Keratinocyte (primary cell): ENCODE results near the gene C14orf119. TPM values are rescaled to one million over a fixed set of nuclear protein-coding genes. Genes with fewer than 3 reads are reported as not detected.

ENCODE experiments used
- DNase-seq: peaks from one replicate; pipeline ENCODE4 v3.0.0-alpha.2; 2011; ENCODE audit warnings: low read depth, missing footprints, low spot score
- FAIRE-seq: peaks from 2 replicates; lab custom pipeline; 2011; peaks lifted over from hg19 to GRCh38; lab: Jason Lieb, UNC
- H2AFZ ChIP-seq: 2 replicates; pipeline ENCODE4 v1.6.0; 2012; ENCODE audit warnings: low read length, control low read depth, inconsistent platforms; ENCODE audit not compliant: control insufficient read depth
- H3K27ac ChIP-seq: 2 replicates; pipeline ENCODE4 v1.5.1; 2011; ENCODE audit warnings: low read length; ENCODE audit not compliant: control insufficient read depth, insufficient read depth
- H3K27me3 ChIP-seq: 3 replicates; pipeline ENCODE4 v1.6.0; 2011; ENCODE audit warnings: low read length; ENCODE audit not compliant: control insufficient read depth, insufficient read depth; ENCODE audit errors: extremely low read depth
- H3K36me3 ChIP-seq, 2 experiments: 2 replicates in 1 of 2; 3 replicates in 1 of 2; pipeline ENCODE4 v1.5.1; 2011; ENCODE audit warnings: low read length in 2 of 2, mild to moderate bottlenecking in 1 of 2; ENCODE audit not compliant: control insufficient read depth in 2 of 2, insufficient read depth in 2 of 2; ENCODE audit errors: extremely low read depth in 1 of 2
- H3K4me1 ChIP-seq: 3 replicates; pipeline ENCODE4 v1.5.1; 2011; ENCODE audit warnings: low read length; ENCODE audit not compliant: control insufficient read depth, insufficient read depth; ENCODE audit errors: extremely low read depth
- H3K4me2 ChIP-seq: 3 replicates; pipeline ENCODE4 v1.6.0; 2011; ENCODE audit warnings: low read depth, low read length; ENCODE audit not compliant: control insufficient read depth, insufficient read depth; ENCODE audit errors: extremely low read depth
- H3K4me3 ChIP-seq, 3 experiments: fragments of 200-600 bp in 1 of 3; sonication (generic) in 1 of 3; 2 replicates in 2 of 3; 3 replicates in 1 of 3; pipeline ENCODE4 v1.5.1; 2011 to 2016; ENCODE audit warnings: low read length in 3 of 3, mild to moderate bottlenecking in 3 of 3, control low read depth in 2 of 3, inconsistent platforms in 1 of 3, low read depth in 1 of 3, mixed read lengths in 1 of 3, mixed run types in 1 of 3, moderate library complexity in 1 of 3; ENCODE audit not compliant: control insufficient read depth in 2 of 3, insufficient read depth in 2 of 3; ENCODE audit errors: extremely low read depth in 1 of 3
- H3K79me2 ChIP-seq: 2 replicates; pipeline ENCODE4 v1.6.0; 2012; ENCODE audit warnings: low read length; ENCODE audit not compliant: control insufficient read depth, insufficient read depth
- H3K9ac ChIP-seq: 3 replicates; pipeline ENCODE4 v1.6.0; 2011; ENCODE audit warnings: low read length; ENCODE audit not compliant: control insufficient read depth, insufficient read depth; ENCODE audit errors: extremely low read depth
- H3K9me1 ChIP-seq: 3 replicates; pipeline ENCODE4 v1.6.0; 2011; ENCODE audit warnings: low read length; ENCODE audit not compliant: control insufficient read depth, insufficient read depth; ENCODE audit errors: extremely low read depth
- H3K9me3 ChIP-seq: 2 replicates; pipeline ENCODE4 v1.5.1; 2012; ENCODE audit warnings: low read depth, low read length; ENCODE audit not compliant: control insufficient read depth
- H4K20me1 ChIP-seq: 3 replicates; pipeline ENCODE4 v1.6.0; 2011; ENCODE audit warnings: low read length; ENCODE audit not compliant: control insufficient read depth, insufficient read depth; ENCODE audit errors: extremely low read depth
- EZH2 ChIP-seq: IDR thresholded peaks from one replicate; pipeline ENCODE4 v1.6.1; 2012; ENCODE audit warnings: inconsistent platforms, mild to moderate bottlenecking, low read length, moderate library complexity
- dilution Hi-C: fragments of 300-500 bp; cut with MboI; formaldehyde crosslinking; loops from one replicate; pipeline ENCODE4 v1.7.0; 2020; ENCODE audit warnings: low sequenced_read_pairs; ENCODE audit not compliant: extremely low pct_ligation_motif_present
- polyA plus RNA-seq, 5 experiments: library from polyadenylated mRNA; depleted of rRNA in 3 of 5; stranded (reverse) in 3 of 5; stranded (forward) in 1 of 5; unstranded in 1 of 5; fragments of >200 nt; gene quantifications; 1 replicate in 1 of 5; 2 replicates in 3 of 5; 3 replicates in 1 of 5; pipeline versions ENCODE4 v1.2.1 to v1.2.3, GENCODE V29; 2011 to 2012; ENCODE audit warnings: missing spikeins in 2 of 5, low read depth in 1 of 5, low replicate concordance in 1 of 5
- TF ChIP-seq, protein P1 (sequence below), 3 experiments: IDR thresholded peaks in 1 of 3; conservative IDR thresholded peaks in 1 of 3; optimal IDR thresholded peaks in 1 of 3; 2 replicates in 2 of 3; 3 replicates in 1 of 3; pipeline versions ENCODE3 to v1.5.1; 2011; ENCODE audit warnings: low read length in 3 of 3, mild to moderate bottlenecking in 3 of 3, moderate library complexity in 2 of 3, control low read depth in 1 of 3, inconsistent platforms in 1 of 3; ENCODE audit not compliant: insufficient read depth in 2 of 3; ENCODE audit errors: extremely low read depth in 1 of 3

C14orf119 gene
- polyA plus RNA-seq, 1 donor (not counting 4 experiments of a cell fraction or from before 2014, with no cell fraction given): 73.7 TPM

DNA sequence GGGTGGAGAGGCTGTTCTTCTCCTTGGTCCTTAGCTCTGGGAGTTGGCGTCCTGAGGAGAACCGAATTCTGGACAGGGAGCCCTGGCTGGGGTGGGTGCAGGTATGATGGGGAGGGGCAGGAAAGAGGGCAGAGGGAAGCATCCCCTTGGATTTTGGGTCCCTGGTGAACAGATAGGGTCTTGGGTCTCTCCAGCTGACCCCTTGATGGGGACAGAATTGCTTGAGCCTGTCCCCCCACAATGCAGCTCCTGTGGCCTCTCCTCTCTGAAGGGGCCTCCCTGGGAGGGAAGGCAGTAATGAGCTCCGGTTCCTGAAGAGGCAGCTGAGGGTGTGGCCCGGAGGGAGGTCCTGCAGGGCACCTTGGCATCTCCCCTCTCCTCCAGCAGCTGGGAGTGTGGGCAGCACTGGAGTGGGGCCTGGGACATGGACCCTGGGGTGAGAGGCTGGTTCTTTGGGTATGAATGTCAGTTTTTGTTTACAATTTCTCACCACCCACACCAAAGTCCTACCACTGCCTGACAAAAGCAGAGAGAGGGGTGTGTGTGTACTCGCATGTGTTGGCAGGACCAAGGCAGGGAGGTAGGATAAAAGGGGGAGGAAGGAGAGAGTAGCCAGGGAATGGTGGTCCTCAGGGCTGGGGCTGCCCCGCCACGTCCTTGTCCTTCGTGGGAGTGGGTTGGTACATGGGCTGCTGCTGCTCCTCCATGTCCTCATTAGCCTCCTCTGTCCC is 31.4 kb downstream of the C14orf119 start:
- H3K27me3 ChIP-seq: no peaks in the 10 kb centered on the region
- H3K9me3 ChIP-seq: no peaks in the 10 kb centered on the region
- no peaks in the 10 kb centered on the region for H3K79me2 ChIP-seq
- DNase-seq (no peak), FAIRE-seq (no peak)
- peaks cover 6 to 12% of the 10 kb centered on the region in 2 experiments for H3K36me3 ChIP-seq
- no peak overlapping the region for H3K4me3 ChIP-seq
- TF ChIP-seq, protein P1, sequence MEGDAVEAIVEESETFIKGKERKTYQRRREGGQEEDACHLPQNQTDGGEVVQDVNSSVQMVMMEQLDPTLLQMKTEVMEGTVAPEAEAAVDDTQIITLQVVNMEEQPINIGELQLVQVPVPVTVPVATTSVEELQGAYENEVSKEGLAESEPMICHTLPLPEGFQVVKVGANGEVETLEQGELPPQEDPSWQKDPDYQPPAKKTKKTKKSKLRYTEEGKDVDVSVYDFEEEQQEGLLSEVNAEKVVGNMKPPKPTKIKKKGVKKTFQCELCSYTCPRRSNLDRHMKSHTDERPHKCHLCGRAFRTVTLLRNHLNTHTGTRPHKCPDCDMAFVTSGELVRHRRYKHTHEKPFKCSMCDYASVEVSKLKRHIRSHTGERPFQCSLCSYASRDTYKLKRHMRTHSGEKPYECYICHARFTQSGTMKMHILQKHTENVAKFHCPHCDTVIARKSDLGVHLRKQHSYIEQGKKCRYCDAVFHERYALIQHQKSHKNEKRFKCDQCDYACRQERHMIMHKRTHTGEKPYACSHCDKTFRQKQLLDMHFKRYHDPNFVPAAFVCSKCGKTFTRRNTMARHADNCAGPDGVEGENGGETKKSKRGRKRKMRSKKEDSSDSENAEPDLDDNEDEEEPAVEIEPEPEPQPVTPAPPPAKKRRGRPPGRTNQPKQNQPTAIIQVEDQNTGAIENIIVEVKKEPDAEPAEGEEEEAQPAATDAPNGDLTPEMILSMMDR (optimal IDR thresholded peaks at IDR 0.05 in 1 of 3, IDR thresholded peaks at IDR 0.05 in 1 of 3, conservative IDR thresholded peaks at IDR 0.05 in 1 of 3; ENCODE audit: extremely low read depth in 1 of 3, insufficient read depth in 2 of 3, low read length in 3 of 3): no peak
- no peaks in the 10 kb centered on the region for H4K20me1 ChIP-seq
- no peak overlapping the region for H3K27ac ChIP-seq
- H3K4me1 ChIP-seq: peaks cover 27% of the 10 kb centered on the region
- no peak overlapping the region for H3K9ac ChIP-seq
- H3K4me2 ChIP-seq: no peak overlapping the region
- H2AFZ ChIP-seq: no peak overlapping the region
- no peaks in the 10 kb centered on the region for H3K9me1 ChIP-seq
- dilution Hi-C loops: no loop called here

DNA sequence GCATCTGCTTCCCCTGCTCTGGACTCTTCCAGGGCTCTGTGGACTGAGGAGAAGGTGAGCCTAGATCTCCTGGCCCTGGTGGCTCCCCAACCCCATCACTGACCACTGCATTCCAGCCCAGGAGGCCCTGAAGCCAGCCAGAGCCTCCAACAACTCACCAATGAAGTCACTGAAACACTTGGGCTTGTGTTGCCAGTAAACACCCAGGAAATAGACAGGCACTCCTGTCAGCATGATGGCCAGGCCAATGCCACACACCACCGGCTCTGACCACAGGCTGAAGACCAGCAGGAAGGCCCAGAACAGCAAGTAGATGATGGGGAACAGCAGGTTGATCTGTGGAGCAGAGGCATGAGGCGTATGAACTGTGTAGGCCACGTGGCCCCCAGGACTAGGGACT is 32.6 kb downstream of the C14orf119 start:
- no peak overlapping the region for H2AFZ ChIP-seq
- peaks cover 6 to 12% of the 10 kb centered on the region in 2 experiments for H3K36me3 ChIP-seq
- dilution Hi-C loops: no loop called here
- H3K79me2 ChIP-seq: no peaks in the 10 kb centered on the region
- H3K27me3 ChIP-seq: no peaks in the 10 kb centered on the region
- FAIRE-seq: no peak
- peaks cover 28% of the 10 kb centered on the region for H3K4me1 ChIP-seq
- TF ChIP-seq EZH2: no peak
- TF ChIP-seq, protein P1 (optimal IDR thresholded peaks at IDR 0.05 in 1 of 3, IDR thresholded peaks at IDR 0.05 in 1 of 3, conservative IDR thresholded peaks at IDR 0.05 in 1 of 3; ENCODE audit: extremely low read depth in 1 of 3, insufficient read depth in 2 of 3, low read length in 3 of 3): no peak
- no peaks in the 10 kb centered on the region for H3K9me3 ChIP-seq
- no peak overlapping the region for H3K4me3 ChIP-seq
- no peak overlapping the region for H3K9ac ChIP-seq
- no peaks in the 10 kb centered on the region for H3K9me1 ChIP-seq
- no peak overlapping the region for H3K27ac ChIP-seq
- H4K20me1 ChIP-seq: no peaks in the 10 kb centered on the region
- no peak for DNase-seq
- no peak overlapping the region for H3K4me2 ChIP-seq
